Effector memory CD8-positive, alpha-beta T cell (primary cell): Measurements from ENCODE around the gene S100PBP.
A peak's percentile ranks its signal among the peaks of the same experiment; 100 is the strongest.
"Not testable (repeated sequence)": the region's sequence is repeated elsewhere in the genome, so short reads cannot be mapped to it uniquely, and the experiment has no call there.

Experiments used
- ATAC-seq: fragments of 150-1000 bp; cut with Tn5 transposase; replicated peaks from 2 replicates; pipeline ENCODE4 v1.10.0; 2021; ENCODE audit warnings: mild to moderate bottlenecking, moderate library complexity
- DNase-seq, 3 experiments: peaks; one replicate each; pipeline ENCODE4 v3.0.0; 2021
- H3K27ac Mint-ChIP-seq, 2 donors: one replicate each; pipeline ENCODE4 v1.8.0; 2022; ENCODE audit warnings: mild to moderate bottlenecking in 2 of 2, mixed read lengths in 2 of 2, moderate library complexity in 2 of 2
- H3K27me3 Mint-ChIP-seq, 2 donors: one replicate each; pipeline ENCODE4 v1.8.0; 2022; ENCODE audit warnings: mixed read lengths in 2 of 2
- H3K36me3 Mint-ChIP-seq: one replicate; pipeline ENCODE4 v1.8.0; 2022; ENCODE audit warnings: mild to moderate bottlenecking, moderate library complexity, mixed read lengths; ENCODE audit not compliant: insufficient read depth
- H3K4me1 Mint-ChIP-seq, 2 donors: one replicate each; pipeline ENCODE4 v1.8.0; 2022; ENCODE audit warnings: low read depth in 2 of 2, mixed read lengths in 2 of 2
- H3K4me3 Mint-ChIP-seq, 2 donors: one replicate each; pipeline ENCODE4 v1.8.0; 2022; ENCODE audit warnings: mild to moderate bottlenecking in 2 of 2, mixed read lengths in 2 of 2, moderate library complexity in 2 of 2
- H3K9me3 Mint-ChIP-seq, 2 donors: one replicate each; pipeline ENCODE4 v1.8.0; 2022; ENCODE audit warnings: mixed read lengths in 2 of 2

Gene S100PBP

DNA sequence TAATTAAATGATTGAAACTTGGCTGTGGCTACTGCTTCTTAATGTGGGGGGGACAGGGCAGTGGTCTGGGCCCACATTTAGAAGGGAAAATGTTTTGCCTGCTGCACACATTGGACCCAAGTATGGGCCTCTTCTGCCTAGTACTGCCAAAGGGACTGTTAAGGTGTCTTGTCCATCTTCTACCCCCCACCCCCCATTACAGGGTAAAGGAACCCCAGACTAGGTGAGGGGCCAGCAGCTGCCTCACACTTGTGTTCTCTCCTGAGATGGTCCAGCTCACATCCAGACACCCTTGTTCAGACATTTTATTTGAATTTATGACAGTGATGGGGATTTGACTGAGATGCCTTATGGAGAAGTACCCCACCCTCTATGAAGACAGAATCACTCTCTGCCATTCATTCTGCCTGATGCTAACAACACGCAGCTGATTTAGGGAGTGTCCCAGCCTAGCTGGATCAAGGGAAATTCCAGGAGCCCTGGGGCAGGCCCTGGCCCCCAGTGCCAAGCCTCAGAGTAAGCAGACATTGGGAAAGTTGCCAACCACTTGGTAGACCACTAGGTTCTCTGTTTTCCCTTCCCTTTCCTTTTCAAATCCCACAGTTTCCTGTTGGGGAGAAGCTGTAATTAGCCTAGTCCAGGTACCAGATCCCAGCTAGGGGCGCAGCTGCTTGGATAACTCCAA lies 42.4 kb upstream of the S100PBP start:
- Mint-ChIP-seq H3K36me3 (peaks cover 51% of the 10 kb centered on the region), H3K4me3 (no peak overlapping the region), H3K9me3 (no peaks in the 10 kb centered on the region), H3K4me1 (peaks cover 19% of the 10 kb centered on the region in 2 donors), H3K27ac (peak overlapping the region in 1 of 2 donors; percentile 84), H3K27me3 (no peaks in the 10 kb centered on the region)
- ATAC-seq (no peak), DNase-seq (no peak)

DNA sequence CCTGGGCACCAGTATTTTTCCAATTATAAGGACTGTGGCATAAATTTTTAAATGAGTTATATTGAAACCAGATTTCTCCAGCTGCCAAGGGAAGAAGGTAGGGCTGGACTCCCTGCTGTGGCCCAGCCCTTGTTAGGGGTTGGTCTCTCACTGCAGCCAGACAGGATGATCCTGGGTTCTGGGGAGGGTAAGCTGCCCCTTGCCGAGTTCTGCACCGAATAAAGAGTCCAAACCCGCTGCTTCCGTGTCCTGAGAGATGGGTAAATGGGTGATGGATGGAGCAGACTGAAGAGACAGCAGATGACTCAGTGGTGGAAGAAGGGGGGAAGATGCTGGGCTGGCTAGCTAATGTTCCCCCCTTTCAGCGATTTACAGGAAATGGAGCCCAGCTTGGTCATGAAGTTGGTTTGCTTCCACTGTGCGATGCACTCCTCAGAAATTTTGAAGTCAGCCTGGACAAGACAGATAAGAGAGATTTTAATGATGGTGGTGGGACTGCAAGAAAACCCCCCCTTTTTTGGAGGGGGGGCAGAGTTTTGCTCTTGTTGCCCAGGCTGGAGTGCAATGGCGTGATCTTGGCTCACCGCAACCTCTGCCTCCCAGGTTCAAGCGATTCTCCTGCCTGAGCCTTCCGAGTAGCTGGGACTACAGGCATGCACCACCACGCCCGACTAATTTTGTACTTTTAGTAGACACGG lies 41.7 kb upstream of the S100PBP start:
- DNase-seq = no peak
- Mint-ChIP-seq H3K27me3 (no peaks in the 10 kb centered on the region), H3K4me1 (peaks cover 19% of the 10 kb centered on the region in 2 donors), H3K36me3 (peaks cover 58% of the 10 kb centered on the region), H3K27ac (peak overlapping the region in 1 of 2 donors; percentile 84), H3K9me3 (no peaks in the 10 kb centered on the region), H3K4me3 (no peak overlapping the region)
- ATAC-seq = no peak

DNA sequence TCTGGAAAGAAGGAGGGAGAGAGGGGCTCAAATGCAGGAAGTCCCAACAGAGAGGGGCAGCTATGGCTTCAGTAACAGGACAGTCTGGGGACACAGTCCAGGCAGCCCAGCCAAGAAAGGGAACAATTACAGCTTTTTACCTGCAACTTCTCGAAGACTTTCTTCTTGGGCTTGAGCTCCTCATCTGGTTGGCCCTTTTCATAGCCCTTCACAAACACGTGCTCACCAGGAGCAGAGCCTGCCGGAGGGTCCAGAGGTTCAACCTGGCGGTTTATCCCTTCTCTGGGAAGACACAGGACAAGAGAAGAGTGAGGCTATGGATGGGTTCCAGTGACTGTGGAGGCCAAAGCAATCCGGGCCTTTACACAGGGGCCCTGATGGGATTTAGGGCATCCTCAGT lies 38.2 kb upstream of the S100PBP start:
- Mint-ChIP-seq H3K27ac (peak overlapping the region in 1 of 2 donors; percentile 67), H3K36me3 (peaks cover 88% of the 10 kb centered on the region), H3K4me3 (no peak overlapping the region)

DNA sequence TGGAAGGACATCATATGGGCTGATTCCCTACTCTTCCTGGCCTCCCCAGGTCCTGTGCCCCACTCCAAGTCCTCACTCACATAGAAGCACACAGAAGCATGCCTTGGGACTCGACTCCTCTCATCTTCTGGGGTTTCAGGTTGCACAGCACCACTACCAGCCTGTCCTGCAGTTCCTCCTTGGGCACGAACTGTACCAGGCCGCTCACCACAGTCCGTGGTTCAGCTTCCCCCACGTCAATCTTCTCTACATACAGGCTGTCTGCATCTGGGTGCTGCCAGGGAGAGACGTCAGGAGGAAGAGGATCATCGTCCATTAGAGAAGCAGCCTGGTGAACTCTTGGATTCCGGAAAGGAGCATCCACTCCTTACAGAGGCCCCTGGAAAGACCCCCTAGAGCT lies 37.4 kb upstream of the S100PBP start:
- peak overlapping the region in 1 of 2 donors; percentile 46 for H3K27ac Mint-ChIP-seq
- ATAC-seq (no peak), DNase-seq (no peak)
- H3K4me1 Mint-ChIP-seq = peaks cover 0 to 6% of the 10 kb centered on the region in 2 donors
- H3K9me3 Mint-ChIP-seq = no peaks in the 10 kb centered on the region
- no peaks in the 10 kb centered on the region for H3K27me3 Mint-ChIP-seq
- no peak overlapping the region for H3K4me3 Mint-ChIP-seq
- H3K36me3 Mint-ChIP-seq = peaks cover 93% of the 10 kb centered on the region

More for the DNA sequence above, 38.2 kb upstream of the S100PBP start:
- H3K9me3 Mint-ChIP-seq = no peaks in the 10 kb centered on the region
- ATAC-seq (no peak), DNase-seq (no peak)
- no peaks in the 10 kb centered on the region for H3K27me3 Mint-ChIP-seq
- H3K4me1 Mint-ChIP-seq = peaks cover 3 to 8% of the 10 kb centered on the region in 2 donors

DNA sequence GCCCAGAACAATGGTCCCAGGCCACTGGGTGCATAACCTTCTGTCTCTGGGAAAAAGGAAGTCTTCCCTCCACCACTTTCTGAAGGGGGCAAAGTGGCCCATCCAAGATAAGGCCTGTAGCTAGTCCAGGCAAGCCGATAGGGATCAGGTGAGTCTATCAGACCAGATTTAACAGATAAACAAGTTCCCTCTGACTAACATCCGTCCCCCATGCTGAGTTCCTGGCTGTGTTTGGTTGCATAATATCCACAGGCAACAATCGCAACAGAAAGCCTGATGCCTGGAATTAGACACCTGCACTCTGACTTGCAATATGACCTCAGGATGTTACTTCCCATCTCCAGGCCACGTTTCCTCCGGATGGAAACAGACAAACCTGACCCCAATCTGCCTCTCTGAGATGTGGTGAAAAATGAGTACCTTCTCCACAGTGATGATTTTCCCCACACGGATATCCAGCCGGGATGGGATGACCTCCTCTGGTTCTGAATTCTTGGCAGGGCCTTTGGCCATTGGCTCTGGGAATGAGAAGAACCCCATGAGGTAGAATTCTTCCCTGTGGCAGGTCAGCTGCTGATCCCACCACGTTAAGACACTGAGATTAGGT lies 36.7 kb upstream of the S100PBP start:
- DNase-seq (no peak), ATAC-seq (no peak)
- Mint-ChIP-seq H3K27me3 (no peaks in the 10 kb centered on the region), H3K27ac (peak overlapping the region in 1 of 2 donors; percentile 30), H3K36me3 (peaks cover 94% of the 10 kb centered on the region), H3K4me1 (peaks cover 0 to 2% of the 10 kb centered on the region in 2 donors), H3K9me3 (no peaks in the 10 kb centered on the region), H3K4me3 (no peak overlapping the region)

DNA sequence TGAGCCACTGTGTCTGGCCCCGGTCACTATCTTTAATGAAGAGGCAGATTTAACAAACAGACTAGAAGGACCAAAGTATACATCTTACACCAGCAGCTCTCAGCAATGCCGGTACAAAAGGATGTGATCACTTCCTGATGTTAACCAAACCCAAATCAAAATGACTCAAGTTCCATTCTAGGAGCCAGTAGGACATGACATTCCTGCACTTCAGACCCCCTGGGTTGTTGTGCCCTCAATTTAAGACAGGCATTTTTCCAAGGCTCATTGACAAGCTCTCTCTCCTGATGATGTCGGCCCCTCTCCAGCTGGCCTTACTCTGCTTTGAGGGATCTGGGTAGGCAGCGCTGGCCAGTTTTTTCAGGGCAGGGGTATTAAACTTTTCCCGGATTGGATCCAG lies 35.4 kb upstream of the S100PBP start:
- no peaks in the 10 kb centered on the region for H3K27me3 Mint-ChIP-seq
- H3K27ac Mint-ChIP-seq = peak overlapping the region in 1 of 2 donors; percentile 52
- DNase-seq = no peak
- H3K4me3 Mint-ChIP-seq = no peak overlapping the region
- H3K9me3 Mint-ChIP-seq = no peaks in the 10 kb centered on the region
- no peak for ATAC-seq
- peaks cover 93% of the 10 kb centered on the region for H3K36me3 Mint-ChIP-seq
- H3K4me1 Mint-ChIP-seq = no peaks in the 10 kb centered on the region

DNA sequence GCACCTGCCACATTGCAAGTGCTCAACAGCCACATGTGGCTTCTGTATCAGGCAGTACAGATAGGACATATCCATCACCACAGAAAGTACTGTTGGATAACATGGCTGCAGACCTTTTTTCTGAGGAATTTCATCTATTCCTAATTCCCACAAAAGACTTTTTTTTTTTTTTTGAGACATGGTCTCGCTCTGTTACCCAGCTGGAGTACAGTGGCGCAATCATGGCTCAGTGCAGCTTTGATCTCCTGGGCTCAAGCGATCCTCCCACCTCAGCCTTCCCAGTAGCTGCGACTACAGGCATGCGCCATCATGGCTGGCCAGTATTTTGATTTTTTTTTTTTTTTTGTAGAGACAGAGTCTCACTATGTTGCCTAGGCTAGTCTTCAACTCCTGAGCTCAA lies 33.6 kb upstream of the S100PBP start:
- Mint-ChIP-seq H3K27me3 (no peaks in the 10 kb centered on the region), H3K36me3 (peaks cover 84% of the 10 kb centered on the region), H3K4me3 (no peak overlapping the region), H3K4me1 (no peaks in the 10 kb centered on the region), H3K9me3 (no peaks in the 10 kb centered on the region), H3K27ac (no peak overlapping the region)
- DNase-seq = no peak
- ATAC-seq = no peak

DNA sequence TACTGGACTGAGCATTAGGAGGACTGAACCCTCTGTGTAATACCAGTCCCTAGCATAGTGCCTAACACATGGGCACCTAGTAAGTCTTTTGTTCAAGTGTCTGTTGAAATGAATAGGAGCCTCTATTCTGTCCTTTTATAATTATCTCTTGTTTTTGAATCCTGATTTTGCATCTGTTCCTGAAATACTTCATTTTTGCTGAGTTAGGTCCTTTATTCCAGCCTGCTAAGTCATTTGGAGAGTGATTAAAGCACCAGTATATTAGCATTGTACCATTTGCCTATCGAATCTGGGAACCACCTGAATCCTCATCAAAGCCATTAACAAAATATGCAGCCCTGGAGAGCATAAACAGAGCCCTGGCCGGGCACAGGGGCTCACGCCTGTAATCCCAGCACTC lies 32.6 kb upstream of the S100PBP start:
- Mint-ChIP-seq H3K27ac (no peak overlapping the region), H3K36me3 (peaks cover 83% of the 10 kb centered on the region), H3K4me1 (no peaks in the 10 kb centered on the region), H3K9me3 (no peaks in the 10 kb centered on the region), H3K27me3 (no peaks in the 10 kb centered on the region), H3K4me3 (no peak overlapping the region)
- no peak for ATAC-seq
- no peak for DNase-seq

DNA sequence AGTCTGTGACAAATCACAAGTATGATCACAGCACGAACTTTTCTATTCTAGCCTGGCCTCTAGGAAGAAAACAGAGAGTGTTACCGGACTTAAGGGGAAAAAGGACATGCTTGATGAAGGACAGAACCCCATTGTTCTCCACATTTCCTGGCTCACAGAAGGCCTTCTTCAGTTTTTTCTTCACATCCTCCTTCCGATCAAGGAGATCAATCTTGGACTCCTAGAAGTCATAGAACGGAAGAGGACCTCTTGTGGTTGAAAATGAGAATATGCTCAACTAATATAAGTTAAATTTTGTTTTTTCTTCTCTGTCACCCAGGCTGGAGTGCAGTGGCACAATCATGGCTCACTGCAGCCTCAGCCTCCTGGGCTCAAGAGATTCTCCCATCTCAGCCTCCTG lies 30.6 kb upstream of the S100PBP start:
- no peak for ATAC-seq
- no peaks in the 10 kb centered on the region for H3K27me3 Mint-ChIP-seq
- H3K27ac Mint-ChIP-seq = peak overlapping the region; percentile 8 to 72

DNA sequence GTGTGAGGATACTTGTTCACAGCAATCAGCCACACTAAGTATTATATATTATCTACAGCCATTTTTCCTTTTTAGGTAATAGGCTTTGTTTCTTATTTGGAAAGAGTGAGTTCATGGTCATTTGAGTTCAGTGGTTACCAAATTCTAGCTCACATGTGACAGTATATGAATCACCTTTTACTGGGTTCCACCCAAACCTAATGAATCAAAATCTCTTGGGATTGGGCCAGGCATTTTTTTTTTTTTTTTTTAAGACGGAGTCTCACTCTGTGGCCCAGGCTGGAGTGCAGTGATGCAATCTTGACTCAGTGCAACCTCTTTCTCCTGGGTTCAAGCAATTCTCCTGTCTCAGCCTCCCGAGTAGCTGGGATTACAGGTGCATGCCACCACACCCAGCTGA lies 28.1 kb upstream of the S100PBP start:
- peaks cover 4 to 19% of the 10 kb centered on the region in 2 donors for H3K4me1 Mint-ChIP-seq
- not testable (repeated sequence) for H3K27ac Mint-ChIP-seq, H3K27me3 Mint-ChIP-seq, H3K9me3 Mint-ChIP-seq, H3K4me3 Mint-ChIP-seq, DNase-seq, ATAC-seq
- peaks cover 73% of the 10 kb centered on the region for H3K36me3 Mint-ChIP-seq

More for the DNA sequence above, 30.6 kb upstream of the S100PBP start:
- no peak for DNase-seq
- Mint-ChIP-seq H3K36me3 (peaks cover 82% of the 10 kb centered on the region), H3K9me3 (no peaks in the 10 kb centered on the region), H3K4me3 (no peak overlapping the region), H3K4me1 (peaks cover 0 to 7% of the 10 kb centered on the region in 2 donors)

DNA sequence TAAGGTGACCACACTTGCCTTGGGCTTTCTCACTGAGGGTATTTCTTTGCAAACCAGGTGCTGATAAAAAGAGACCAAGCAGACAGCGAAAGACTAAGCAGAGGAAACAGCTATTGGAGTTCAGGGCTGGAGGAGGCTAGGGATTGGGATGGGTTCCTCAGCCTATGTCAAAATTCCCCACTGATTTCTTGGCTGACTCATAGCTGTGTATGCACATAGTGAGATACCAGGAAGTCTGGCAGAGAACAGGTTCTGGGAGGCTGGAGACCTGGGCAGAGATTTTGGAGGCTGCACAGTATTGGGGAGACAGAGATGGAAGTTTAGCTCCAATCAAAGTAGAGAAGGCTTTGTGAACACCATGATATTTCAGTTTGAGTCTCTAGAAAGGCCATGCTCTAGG lies 25.6 kb upstream of the S100PBP start:
- no peaks in the 10 kb centered on the region for H3K9me3 Mint-ChIP-seq
- H3K4me1 Mint-ChIP-seq = peaks cover 4 to 19% of the 10 kb centered on the region in 2 donors
- H3K4me3 Mint-ChIP-seq = no peak overlapping the region
- no peak for ATAC-seq
- no peaks in the 10 kb centered on the region for H3K27me3 Mint-ChIP-seq
- H3K27ac Mint-ChIP-seq = peak overlapping the region; percentile 62 to 75
- peaks cover 69% of the 10 kb centered on the region for H3K36me3 Mint-ChIP-seq
- DNase-seq = no peak

DNA sequence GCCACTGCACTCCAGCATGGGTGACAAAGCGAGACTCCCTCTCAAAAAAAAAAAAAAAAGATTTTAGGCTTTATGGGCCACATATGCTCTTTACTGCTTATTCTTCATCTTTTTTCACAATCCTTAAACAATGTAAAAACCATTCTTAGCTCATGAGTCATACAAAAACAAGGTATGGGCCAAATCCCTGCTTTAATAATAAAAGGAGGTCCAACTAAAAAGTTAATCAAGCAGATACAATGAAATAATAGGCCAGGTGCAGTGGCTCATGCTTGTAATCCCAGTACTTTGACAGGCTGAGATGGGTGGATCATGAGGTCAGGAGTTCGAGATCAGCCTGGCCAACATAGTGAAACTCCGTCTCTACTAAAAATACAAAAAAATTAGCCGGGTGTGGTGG lies 21.7 kb upstream of the S100PBP start:
- Mint-ChIP-seq H3K4me1 (peaks cover 26 to 45% of the 10 kb centered on the region in 2 donors), H3K27ac (peak overlapping the region; percentile 24 to 35), H3K36me3 (peaks cover 63% of the 10 kb centered on the region)
- DNase-seq, H3K9me3 Mint-ChIP-seq, H3K27me3 Mint-ChIP-seq, H3K4me3 Mint-ChIP-seq, ATAC-seq: not testable (repeated sequence)

DNA sequence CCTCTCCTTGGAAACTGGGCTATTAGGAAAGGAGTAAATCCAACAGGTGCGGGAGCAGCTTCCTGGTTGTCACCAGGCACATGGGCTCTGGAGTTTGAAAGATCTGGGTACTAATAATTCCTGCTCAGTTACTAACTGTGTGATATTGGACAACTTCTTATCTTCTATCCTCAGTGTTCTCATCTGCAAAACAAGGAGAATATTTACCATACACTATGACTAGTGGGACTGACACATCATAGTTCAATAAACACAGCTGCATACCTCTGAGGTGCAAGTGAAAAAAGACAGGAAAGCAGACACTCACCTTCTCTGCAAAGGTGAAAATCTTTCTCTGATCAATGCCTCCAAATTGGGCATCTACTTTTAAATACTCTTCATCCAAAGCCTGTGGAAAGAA lies 20.0 kb upstream of the S100PBP start:
- H3K27me3 Mint-ChIP-seq = no peaks in the 10 kb centered on the region
- peaks cover 58% of the 10 kb centered on the region for H3K36me3 Mint-ChIP-seq
- H3K4me1 Mint-ChIP-seq = peaks cover 36 to 48% of the 10 kb centered on the region in 2 donors
- DNase-seq = no peak
- H3K9me3 Mint-ChIP-seq = no peaks in the 10 kb centered on the region
- H3K27ac Mint-ChIP-seq = peak overlapping the region; percentile 81 to 88
- no peak for ATAC-seq
- peak overlapping the region; percentile 67 to 68 for H3K4me3 Mint-ChIP-seq

DNA sequence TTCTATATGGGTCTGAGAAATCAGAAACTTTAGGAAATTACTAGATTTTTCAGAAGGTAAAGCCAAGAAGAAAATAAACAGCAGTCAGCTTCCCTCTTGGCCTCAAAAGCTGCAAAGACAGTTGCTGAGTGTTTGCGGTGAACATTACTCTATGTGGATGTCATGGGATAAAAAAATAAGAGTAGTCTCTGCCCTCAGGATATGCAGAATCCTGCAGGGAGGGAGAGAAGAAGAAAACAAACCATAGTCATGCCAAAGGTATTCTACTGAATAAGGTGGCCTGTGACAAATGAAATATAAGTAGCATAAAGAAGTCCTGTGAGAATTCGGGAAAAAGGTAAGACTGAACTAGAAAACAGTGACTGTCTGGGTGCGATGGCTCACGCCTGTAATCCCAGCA lies 19.3 kb upstream of the S100PBP start:
- no peak for ATAC-seq
- H3K27ac Mint-ChIP-seq = peak overlapping the region; percentile 81 to 88
- H3K36me3 Mint-ChIP-seq = peaks cover 58% of the 10 kb centered on the region

More for the DNA sequence above, 19.3 kb upstream of the S100PBP start:
- no peak for DNase-seq
- H3K9me3 Mint-ChIP-seq = no peaks in the 10 kb centered on the region
- peaks cover 34 to 47% of the 10 kb centered on the region in 2 donors for H3K4me1 Mint-ChIP-seq
- no peaks in the 10 kb centered on the region for H3K27me3 Mint-ChIP-seq
- peak overlapping the region; percentile 67 to 68 for H3K4me3 Mint-ChIP-seq
